ENCODE data around the gene SLC22A2.
"Not testable (repeated sequence)": the region's sequence is repeated elsewhere in the genome, so short reads cannot be mapped to it uniquely, and the experiment has no call there.

The SLC22A2 gene

DNA sequence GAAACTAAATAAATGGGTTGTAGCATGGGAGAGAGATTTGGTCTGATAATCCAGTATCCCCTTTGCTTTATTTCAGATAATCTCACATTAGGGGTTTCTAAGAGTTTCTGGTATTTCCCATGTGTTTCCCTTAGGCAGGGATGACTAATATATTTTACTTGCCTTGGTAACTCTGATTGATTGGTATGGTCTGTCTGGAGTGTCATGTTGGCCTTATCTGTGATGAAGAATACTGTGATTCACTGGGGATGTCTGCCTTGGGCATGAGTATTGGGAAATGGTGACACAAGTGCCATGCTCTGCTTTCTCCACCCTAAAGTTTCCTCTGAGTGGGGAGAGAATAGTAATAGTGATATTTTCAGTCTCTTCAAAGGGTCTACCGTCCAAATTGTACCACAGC is 10.1 kb downstream of the SLC22A2 start:
- DNase-seq (ENCODE audit: low read depth): no peak

DNA sequence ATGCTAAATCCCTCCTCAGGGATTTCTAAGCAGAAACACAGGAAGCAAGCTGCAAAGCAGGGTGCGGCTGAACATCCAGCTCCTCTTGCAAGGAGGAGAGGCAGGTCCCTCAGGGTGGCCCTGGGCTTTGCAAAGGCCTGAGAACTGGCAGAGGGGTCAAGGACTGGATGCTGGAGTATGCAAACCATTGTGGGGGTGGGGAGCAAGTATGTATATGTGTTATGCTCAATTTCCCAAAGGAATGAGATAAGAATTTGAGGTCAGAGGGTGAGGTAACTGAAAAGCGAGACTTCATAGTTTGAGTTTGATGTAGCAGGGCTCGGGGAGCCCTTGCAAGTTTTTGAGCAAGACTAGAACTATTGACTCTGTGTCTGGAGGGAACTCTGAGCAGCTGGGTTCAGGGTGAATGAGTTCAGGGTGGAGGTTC is 11.2 kb downstream of the SLC22A2 start:
- DNase-seq (ENCODE audit: low read depth): no peak

DNA sequence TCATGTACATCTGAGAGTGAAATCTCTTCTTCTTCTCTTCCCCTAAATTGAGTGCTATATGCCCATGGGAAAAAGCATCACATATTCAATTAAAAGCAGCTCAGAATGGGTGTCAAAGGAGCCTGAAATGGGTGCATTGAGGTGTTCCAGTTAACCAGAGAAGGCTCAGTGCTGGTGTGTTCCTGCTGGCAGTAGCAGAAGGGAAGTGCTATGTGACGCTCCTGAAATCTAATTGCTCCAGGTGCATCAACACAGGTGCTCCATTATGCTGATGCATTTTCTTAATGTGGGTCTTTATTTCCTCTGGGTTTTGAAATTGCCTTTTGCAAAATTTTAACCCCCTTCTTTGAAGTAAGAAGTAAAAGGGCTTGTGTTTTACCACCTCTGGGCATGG is 17.9 kb downstream of the SLC22A2 start:
- DNase-seq (ENCODE audit: low read depth): no peak

DNA sequence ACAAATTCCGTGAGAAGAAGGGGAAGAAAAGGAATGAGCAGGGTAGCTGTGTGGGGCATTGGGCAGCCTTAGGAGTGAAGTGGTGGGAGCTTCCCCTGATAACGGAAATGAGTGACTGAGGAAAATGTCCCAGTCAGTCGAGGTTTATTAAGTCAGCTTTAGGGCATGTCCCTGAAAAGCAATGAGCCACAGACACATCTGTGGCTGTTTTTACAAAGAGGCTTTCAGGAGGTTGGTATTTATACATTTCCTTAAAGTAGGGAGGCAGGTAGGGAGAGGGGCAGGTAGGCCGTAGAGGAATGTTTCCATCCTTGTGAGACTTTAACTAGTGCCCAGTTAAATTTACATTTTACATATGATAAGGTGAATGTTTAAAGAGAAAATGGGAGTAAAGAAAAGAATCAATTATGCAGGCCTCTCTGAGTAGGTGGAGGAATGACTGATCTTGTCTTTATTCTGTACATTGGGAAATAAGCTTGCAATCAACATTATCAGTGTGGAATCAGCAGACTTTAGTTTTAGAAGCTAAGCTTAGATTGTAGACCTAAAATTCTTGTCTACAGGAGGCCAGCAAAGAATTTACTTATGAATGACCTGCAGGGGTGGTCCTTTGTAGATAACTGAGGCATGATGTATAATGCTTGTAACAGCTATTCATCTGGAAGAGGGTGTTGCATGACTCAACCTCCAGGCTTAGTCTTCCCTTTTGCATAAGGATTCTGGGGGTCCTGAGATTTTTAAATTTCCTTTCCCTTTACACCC is 18.5 kb downstream of the SLC22A2 start:
- no peak for DNase-seq (ENCODE audit: low read depth)

DNA sequence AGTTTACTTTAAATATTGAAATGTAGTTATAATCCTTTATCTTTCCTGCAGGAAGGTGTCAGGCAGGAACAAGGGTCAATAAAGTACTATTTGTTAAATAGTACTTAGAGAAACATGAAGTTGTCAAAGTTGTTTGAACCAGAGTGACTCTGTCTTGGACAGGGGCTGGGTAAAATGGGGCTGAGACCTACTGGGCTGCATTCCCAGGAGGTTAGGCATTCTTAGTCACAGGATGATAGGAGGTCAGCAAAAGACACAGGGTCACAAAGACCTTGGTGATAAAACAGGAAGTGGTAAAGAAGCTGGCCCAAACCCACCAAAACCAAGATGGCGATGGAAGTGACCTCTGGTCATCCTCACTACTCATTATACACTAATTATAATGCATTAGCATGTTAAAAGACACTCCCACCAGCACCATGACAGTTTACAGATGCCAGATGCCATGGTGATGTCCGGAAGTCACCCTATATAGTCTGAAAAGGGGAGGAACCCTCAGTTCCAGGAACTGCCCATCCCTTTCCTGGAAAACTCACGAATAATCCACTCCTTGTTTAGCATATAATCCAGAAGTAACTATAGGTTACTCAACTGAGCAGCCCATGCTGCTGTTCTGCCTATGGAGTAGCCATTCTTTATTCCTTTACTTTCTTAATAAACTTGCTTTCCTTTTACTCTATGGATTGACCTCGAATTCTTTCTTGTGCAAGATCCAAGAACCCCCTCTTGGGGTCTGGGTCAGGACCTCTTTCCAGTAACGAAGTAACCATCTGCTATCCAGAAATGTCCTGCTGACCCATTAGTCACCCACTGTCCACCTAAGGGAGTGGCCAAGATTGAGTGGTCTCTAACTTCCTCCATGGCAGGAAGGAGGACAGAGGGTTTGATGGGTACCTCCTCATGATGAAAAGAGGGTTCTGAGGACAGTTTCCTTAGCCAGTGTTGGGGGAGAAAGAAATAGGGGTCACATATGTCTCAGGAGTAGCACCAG is 19.6 kb downstream of the SLC22A2 start:
- DNase-seq (ENCODE audit: low read depth): no peak

DNA sequence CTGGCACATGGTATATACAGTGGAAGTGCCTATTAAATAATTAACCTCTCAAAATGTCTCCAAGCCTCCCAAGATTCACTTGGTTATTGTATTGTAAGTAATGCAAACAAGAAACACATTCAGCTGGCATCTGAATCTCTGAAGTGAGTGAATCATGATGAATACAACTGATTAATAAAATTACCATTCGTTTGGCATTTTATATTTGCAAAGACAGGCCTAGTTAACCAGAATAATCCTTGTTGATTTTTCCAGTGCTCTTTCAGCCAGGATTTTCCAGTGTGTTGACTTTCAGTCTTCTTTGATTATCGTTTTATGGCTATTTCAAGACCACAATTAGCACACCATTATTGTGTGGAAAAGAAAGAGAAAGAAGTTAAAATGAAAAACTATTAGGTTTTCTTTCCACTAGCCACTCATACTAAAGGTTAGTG is 20.3 kb downstream of the SLC22A2 start:
- DNase-seq (ENCODE audit: low read depth): no peak

DNA sequence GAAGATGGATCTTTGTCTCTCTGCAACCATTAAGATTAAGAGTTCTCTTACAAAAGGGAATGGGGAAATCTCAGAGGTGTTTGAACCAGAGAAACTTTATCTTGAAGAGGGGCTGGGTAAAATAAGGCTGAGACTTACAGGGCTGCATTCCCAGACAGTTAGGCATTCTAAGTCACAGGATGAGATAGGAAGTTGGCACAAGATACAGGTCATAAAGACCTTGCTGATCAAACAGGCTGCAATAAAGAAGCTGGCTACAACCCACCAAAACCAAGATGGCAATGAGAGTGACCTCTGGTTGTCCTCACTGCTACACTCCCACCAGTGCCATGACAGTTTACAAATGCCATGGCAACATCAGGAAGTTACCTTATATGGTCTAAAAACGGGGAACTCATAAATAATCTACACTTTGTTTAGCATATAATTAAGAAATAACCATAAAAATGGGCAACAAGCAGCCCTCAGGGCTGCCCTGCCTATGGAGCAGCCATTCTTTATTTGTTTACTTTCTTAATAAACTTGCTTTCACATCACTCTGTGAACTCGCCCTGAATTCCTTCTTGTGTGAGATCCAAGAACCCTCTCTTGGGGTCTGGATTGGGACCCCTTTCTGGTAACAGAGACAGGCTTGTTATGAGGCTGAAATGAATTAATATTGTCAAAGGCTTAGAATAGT is 20.9 kb downstream of the SLC22A2 start:
- DNase-seq (ENCODE audit: low read depth): not testable (repeated sequence)

DNA sequence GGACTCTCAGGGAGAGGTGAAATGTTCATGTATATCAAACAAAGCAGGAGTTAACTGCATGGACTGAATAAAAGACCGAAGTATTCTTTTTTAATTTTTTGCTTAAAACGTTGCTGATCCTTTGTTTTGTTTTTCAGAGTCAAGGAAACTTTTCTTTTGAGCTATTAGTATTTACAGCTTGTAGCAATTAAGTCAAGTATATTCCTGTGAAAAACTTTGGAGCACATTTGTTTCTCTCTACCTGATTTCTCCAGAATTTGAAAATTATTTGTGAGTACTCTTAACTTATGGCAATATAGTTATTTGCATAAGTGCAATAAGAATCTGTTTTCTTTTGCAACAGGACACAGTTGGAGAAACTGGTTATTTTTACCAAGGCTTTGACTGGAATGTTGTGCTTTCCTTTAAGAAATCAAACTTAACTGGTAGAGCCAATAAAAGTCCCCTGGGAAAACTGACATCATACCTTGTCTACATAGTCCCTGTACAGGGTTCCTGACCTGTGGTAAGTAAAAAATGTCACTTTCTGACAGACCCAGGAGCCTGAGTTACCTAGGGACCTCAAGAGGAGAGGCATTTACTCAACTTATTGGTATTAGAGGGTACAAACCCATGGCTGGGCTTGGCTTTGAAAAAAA is 22.3 kb downstream of the SLC22A2 start:
- not testable (repeated sequence) for DNase-seq (ENCODE audit: low read depth)

DNA sequence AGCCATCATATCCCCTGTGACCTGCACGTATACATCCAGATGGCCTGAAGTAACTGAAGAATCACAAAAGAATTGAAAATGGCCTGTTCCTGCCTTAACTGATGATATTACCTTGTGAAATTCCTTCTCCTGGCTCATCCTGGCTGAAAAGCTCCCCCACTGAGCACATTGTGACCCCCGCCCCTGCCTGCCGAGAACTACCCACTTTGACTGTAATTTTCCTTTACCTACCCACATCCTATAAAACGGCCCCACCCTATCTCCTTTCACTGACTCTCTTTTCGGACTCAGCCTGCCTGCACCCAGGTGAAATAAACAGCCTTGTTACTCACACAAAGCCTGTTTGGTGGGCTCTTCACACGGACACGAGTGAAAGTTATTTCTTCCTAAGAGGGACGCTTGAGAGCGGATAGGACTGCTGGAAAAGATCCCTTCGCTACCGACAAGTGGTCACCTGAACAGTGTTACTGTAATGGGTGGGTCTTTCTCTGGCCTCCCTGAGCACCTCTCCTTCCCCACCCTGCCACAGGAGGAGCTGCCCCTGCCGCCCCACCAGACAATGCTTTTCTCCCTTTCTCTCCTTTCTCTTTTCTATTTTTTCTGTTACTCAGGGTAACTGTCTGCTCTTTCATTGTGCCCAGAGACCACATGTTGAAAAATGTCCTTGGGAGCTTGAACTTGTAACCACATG is 24.5 kb downstream of the SLC22A2 start:
- not testable (repeated sequence) for DNase-seq (ENCODE audit: low read depth)

DNA sequence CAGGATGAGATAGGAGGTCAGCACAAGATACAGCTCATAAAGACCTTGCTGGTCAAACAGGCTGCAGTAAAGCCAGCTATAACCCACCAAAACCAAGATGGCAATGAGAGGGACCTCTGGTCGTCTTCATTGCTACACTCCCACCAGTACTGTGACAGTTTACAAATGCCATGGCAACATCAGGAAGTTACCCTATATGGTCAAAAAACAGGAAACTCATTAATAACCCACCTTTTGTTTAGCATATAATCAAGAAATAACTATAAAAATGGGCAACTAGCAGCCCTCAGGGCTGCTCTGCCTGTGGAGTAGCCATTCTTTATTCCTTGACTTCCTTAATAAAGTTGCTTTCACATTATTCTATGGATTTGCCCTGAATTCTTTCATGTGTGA is 30.9 kb downstream of the SLC22A2 start:
- DNase-seq (ENCODE audit: low read depth): no peak

DNA sequence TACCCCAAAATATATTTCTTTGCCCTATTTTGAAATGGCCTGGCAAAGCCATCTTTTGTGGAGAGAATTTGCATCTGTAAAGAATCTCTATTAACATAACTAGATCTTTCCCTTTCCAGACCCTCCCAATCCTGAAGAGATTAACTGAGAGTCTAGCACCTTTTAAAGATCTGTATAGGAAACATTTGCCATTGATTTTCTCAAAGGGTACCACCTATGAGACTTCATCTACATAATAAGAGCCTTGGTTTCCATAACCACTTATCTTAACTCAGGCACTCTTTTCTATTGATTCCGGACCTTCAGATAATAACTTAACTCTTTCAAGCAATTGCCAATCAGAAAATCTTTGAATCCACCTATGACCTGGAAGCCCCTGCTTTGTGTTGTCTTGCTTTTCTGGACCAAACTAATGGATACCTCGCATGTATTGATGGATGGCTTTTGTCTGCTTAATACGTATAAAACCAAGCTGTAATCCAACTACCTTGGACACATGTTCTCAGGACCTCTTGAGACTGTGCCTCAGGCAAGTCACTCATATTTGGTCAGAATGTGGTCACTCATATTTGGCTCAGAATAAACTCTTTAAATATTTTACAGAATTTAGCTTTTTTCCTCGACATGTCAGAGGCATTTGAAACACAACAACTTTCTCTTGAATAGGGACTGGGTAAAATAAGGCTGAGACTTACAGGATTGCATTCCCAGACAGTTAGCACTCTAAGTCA is 31.4 kb downstream of the SLC22A2 start:
- DNase-seq (ENCODE audit: low read depth): no peak

DNA sequence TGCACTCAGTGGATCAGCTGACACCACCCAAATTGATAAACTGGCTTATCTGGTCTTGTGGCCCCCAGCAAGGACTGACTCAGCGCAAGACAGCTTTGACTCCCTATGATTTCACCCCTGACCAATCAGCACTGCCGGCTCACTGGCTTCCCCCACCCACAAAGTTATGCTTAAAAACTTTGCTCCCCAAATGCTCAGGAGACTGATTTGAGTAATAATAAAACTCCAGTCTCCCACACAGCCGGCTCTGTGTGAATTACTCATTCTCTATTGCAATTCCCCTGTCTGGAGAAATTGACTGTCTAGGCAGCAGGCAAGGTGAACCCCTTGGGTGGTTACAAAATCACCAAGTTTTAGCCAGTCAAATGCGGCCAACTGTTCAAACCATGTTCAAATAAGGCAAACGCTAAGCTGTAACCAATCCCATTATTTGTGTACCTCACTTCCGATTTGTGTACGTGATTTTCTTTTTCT is 32.5 kb downstream of the SLC22A2 start:
- no peak for DNase-seq (ENCODE audit: low read depth)

DNA sequence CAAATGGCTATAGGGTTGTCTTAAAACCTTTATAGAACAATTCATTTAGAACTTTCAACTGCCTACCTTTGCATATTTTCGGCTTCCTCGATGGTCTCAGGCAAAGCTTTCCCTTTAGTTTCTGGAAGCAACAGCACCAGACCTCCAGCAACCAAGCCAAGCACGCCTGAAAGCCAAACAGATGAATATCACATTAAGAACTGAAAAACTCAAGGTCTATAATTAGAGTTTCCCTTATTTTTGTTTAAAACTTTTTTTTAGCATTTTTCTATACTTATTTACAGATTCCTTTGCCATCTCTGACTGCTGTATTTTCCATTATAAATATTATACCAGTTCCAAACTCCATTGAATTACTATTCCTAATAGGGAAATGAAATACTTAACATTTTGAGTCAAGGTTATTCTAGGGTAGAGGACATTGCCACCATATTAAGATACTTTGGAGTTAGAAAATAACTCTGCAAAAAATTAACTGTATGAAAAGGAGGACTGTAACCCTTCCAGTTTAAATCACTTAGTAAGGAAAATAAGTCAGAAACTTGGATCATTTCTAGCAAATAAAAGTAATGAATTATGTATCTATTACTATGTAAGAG is 33.9 kb downstream of the SLC22A2 start:
- no peak for DNase-seq (ENCODE audit: low read depth)

DNA sequence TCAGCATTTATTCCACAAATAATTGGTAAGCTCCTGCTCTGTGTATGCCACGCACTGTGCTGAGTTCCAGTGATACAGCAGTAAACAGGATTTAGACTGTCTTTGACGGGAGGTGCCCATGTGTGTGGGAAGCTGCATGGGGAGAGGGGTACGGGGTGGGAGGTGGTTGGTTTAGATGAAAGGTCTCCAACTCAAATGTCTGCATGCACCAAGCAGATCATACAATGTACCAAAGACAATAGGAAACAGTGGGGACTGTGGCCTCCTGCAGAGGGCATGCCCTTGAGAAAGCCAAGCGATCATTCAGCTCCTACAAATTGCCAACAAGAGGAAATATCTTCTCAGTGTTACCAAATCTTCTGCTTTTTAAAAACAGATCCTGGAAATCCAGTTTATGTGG is 36.1 kb downstream of the SLC22A2 start:
- DNase-seq (ENCODE audit: low read depth): no peak

DNA sequence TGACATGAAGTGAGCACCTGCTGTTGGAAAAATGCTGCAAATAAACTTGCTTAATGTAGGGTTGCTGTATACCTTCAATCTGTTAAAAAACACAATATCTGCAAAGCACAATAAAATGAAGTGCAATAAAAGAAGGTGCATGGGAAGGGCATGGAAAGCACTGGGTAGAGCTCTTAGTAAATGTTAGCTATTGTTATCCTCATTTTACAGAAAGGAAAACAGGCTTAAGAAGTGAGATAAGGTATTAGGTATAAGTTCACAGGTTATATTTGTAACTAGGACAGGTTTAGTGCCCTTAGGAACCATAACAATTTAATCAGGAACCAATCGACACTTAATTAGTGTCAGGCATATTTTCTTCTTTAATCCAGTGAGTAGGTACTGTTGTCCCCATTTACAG is 36.7 kb downstream of the SLC22A2 start:
- no peak for DNase-seq (ENCODE audit: low read depth)

DNA sequence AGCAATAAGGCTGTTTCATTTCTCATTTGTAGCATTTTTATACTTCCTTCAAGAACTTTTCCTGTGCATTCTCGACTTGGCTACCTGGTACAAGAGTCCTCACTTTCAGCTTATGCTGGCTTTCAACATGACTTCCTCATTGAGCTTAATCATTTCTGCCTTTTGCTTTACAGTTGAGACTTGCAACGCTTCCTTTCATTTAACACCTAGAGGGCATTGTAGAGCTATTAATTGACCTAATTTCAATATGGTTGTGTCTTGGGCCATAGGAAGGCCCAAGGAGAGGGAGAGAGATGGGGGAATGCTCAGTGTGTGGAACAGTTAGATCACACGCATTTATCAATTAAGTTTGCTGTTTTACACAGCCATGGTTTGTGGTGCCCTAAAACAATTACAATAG is 37.2 kb downstream of the SLC22A2 start:
- DNase-seq (ENCODE audit: low read depth): no peak

DNA sequence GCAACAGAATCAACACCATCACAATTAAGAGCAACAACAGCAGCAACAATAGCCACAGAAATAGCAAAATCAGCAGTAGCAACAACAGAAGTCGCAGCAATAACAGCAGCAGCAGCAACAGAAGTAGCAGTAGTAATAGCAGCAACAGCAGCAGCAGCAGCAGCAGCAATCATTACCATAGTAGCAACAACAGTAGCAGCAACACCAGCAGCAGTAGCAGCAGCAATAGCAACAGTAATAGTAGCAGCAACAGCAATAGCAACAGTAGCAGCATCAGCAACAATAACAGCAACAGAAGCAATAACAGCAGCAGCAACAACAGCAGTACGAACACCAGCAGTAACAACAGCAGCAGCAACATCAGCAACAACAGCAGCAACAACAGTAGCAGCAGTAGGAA is 39.8 kb downstream of the SLC22A2 start:
- DNase-seq (ENCODE audit: low read depth): no peak

DNA sequence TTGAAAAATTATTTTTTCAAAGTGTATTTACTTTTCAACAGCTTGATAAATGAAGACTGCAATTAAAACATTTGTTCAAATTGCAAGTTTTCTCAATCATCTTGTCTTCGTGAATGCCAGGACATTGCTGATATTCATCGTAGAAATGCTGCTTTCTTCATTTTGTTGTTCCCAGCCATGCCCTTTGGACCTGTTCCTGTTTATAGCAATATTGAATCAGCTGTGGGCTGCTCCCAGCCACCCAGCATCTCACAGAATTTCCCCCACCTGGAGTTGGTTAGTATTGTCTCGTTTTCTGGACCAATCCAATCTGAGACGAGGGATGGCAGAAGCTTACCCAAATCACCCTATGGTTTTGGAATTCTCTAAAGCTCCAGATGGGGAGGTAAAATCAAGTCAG is 40.8 kb downstream of the SLC22A2 start:
- DNase-seq (ENCODE audit: low read depth): no peak

DNA sequence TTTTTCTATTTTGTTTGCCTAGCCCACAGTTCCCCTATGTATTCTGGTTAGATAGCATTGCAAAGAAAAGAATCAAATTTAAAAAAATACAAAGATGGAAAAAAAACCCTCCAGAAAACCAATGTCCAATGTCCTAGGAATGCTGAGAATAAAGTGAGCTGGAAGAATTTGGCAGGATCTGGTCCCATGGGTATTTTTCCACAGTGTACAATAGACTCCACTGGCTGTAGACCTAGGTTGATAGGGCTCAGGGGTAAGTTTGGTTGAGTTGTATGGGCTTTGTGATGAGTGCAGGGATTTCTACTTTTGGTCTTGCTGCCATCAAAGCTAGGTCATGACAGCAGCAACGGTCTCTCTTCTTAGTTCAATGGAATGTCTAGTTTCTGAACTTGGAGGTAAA is 41.5 kb downstream of the SLC22A2 start:
- no peak for DNase-seq (ENCODE audit: low read depth)

DNA sequence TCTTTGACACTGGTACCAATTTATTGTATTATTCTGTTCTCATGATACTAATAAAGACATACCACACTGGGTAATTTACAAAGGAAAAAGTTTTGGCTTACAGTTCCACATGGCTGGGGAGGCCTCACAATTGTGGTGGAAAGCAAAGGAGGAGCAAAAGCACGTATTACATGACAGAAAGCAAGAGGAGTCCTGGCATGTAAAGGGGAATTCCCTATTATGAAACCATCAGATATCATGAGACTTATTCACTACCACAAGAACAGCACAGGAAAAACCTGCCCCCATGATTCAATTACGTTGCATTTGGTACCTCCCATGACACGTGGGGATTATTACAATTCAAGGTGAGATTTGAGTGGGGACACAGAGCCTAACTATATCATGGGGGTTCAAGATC is 43.4 kb downstream of the SLC22A2 start:
- no peak for DNase-seq (ENCODE audit: low read depth)
